ENCODE data around the gene MEMO1.
"Not testable (repeated sequence)": the region's sequence is repeated elsewhere in the genome, so short reads cannot be mapped to it uniquely, and the experiment has no call there.

The MEMO1 gene

DNA sequence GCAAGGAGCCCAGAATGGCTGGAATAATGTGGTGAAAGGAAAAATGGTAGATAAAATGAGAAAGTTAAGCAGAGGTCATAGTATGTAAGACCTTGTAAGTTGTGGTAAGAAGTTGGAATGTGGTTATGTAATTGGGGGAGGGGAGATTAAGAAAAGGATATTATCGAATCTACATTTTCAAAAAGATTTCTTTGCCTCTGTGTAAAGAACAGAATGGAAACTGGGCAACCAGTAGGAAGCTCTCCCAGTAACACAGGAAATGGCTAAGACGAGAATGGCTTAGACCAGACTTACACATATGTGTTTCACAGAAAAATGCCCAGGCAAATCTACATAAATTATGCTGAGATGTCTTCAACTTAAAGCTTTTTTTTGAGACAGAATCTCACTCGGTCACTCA lies 13.2 kb downstream of the MEMO1 start:
- DNase-seq = no peak

DNA sequence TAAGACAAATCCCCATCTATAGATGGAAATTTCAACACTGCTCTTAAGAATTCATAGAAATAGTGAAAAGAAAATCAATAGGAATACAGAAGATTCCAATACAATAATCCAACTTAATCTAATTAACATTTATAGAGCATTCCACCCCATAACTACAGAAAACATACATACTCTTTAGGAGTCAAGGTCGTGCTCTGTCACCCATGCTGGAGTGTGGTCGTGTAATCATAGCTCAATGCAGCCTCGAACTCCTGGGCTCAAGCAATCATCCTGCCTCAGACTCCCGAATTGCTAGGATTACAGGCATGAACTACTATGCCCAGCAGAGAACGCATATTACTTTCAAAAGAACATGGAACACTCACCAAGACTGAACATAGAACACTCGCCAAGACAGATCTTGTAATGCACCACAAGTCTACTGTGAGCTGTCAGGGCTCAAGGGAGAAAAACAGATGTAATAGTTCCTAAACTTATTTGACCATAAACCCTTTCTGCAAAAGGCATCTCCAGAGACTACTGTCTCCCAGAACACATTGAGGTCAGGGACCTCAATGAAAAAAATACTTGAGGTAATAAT lies 14.1 kb downstream of the MEMO1 start:
- no peak for DNase-seq

DNA sequence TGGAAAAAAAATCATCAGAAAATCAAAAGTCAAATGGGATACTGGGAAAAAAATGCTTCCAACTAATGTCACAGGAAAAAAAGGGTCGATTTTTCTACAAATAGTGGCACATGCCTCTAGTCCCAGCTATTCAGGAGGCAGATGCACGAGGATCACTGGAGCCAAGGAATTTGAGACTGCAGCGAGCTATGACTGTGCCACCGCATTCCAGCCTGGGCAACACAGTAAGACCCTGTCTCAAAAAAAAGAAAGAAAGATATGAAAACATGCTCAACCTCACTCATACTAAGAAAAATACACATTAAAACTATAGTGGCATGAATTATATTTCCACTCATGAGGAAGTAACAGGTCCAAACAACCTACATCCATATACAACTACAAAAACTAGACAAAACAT lies 17.9 kb downstream of the MEMO1 start:
- no peak for DNase-seq

DNA sequence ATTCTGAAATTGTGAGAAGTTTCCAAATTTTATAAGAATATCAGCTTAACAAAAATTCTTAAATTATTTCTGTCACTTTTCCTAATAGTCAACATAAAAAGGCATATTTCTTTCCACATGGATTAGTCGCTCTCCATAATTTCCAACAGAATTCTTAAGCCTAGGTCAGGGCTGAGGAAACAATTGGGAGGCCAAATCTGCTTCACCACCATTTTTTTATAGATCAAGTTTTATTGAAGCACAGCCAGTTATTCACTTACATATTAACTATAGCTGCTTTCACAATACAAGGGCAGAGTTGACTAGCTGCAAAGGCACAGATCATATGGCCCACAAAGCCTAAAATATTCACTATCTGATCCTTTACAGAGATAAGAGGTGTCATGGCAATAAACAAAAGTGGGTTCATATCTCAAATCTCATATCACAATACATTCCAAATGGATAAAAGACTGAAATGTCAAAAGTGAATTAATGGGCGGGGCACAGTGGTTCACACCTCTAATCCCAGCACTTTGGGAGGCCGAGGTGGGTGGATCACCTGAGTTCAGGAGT lies 18.7 kb downstream of the MEMO1 start:
- no peak for DNase-seq

DNA sequence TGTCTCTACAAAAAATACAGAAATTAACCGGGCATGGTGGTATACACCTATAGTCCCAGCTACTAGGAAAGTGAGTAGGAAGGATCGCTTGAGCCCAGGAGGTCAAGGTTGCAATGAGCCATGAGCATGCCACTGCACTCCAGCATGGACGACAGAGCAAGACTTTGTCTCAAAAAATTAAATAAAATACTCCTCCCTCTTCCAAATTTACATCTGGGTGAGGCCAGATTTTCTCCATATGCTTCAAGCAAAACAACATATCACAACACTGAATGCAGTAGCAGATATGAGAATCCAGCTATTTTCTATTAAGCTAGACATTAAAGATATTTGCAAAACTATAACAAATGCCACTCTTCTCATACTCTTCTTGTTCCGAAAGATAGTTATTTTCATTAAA lies 20.9 kb downstream of the MEMO1 start:
- DNase-seq = no peak

DNA sequence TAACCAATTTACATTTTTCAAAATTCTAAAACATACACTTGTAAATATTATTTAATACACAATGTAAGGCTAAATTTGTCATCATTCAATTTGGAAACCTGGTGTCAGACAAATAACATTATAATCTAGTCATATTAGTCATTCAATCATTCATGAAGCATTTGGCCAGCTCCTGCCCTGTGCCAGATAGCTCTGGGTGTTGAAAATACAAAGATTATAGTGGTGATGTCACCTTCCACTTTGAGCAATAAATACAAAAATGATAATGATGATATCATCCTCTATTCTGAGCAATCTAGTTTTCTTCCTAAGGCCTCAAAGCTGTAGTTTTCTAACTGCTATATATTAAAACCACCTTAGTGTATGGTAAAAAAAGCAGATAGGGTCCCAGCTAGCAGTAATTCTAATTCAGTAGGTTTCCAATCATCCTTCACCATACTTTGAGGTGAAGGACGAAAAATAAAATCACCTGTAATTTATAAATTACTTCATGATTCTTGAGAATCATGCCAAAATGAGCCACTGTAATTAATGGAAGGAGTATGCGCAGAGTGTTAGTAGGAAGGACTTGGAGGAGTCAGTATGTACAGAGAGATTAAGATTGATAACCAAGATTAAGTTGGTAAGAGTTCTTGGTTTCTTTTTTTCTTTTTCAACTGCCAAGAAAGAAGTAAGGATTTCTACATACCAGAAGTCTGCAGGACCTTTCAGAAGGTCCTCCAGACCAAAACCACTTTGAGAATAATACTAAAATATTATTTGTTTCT lies 23.2 kb downstream of the MEMO1 start:
- no peak for DNase-seq

DNA sequence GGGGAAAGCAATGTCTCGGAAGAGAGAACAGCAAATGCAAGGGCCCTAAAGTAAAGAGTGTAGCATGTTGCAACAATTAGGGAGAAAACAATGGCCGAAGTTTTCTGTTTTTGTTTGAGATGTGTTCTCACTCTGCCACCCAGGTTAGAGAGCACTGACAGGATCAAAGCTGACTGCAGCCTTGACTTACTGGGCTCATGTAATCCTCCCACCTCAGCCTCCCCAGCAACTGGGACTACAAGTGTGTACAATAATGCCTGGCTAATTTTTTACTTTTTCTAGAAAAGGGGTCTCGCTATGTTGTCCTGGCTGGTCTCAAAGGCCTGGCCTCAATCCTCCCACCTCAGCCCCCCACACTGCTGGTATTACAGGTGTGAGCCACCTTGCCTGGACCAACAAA lies 23.9 kb downstream of the MEMO1 start:
- DNase-seq = no peak

DNA sequence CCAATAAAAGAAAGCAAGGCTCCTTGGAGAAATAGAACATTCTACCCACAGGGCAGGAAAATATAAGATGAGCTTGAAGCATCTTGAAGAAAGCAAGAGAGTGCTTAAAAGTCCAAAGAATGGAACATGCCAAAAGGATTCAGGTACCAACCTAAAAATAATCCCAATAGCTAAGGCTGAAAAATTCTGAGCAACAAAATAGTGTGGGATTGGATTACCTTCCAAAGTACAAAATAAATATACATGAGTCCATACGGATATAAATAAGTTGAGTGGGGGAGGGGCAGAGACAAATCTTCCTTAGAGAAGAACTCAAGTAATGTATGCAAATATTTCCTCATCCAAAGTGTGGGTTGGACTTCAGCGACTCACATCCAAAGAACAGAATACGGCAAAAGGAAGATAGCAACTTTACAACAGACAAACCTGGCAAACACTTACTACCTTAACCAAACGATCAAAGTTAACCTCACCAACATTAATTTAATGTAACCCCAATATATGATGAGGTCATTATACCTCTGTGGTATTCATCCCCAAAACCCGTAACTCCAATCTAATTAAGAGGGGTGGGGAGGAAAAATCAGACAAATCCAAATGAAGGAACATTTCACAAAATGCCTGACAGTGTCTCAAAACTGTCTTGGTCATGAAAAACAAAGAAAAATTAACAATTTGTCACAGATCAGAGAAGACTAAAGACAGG lies 26.9 kb downstream of the MEMO1 start:
- no peak for DNase-seq

DNA sequence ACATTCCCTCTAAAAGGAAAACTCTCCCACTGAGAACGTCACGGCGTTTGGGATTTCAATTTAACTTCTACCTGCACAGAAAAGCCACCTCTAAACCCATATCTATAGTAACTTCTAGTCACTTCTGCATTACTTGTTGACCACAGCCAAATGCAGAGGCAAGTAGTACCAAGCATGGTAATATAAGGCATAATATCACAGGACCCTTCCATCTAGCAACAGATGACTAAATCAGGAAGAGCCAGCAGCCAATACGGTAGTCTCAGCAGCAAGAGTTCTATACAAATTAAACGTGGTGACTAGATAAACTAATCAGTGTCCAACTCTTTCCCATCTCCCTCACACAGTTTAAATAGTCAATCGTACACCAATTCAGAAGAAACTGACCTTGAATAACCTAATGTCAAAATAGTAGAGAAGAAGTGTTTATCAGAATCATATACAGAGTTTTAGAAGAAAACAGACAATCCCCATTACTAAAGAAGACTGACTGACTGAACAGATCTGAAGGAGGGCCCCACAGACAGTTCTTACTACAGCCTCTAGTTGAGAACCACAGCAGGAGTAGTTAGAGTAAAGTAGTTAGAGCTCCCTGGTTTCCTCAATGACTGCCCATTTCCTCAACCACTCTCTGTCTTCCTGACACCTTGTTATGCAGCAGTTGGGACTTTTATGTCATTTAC lies 30.0 kb downstream of the MEMO1 start:
- no peak for DNase-seq

DNA sequence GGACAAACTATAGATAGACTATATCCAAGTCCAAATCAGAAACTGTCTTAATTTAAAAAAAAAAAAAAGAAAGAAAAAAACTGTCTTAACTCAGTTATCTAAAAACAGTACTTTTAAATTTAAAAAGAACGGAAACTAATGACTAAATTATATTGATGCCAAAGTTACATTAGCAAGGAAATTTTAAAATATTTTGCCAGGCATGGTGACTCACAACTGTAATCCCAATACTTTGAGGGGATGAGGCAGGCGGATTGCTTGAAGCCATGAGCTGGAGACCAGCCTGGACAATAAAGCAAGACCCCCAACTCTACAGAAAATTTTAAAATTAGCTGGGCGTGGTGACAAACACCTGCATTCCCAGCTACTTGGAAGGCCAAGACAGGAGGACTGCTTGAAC lies 30.9 kb downstream of the MEMO1 start:
- no peak for DNase-seq

DNA sequence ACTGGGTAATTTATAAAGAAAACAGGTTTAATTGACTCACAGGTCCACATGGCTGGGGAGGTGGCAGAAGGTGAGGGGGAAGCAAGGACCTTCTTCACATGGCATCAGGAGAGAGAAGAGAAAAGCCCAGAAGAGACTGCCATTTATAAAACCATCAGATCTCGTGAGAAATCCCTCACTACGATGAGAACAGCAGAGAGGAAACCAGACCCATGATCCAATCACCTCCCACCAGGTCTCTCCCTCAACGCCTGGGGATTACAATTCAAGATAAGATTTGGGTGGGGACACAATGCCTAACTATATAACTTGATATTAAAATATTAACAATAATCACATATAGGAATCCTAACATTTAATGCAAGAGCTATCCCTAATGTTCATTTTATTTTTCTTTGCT lies 31.8 kb downstream of the MEMO1 start:
- DNase-seq = no peak

DNA sequence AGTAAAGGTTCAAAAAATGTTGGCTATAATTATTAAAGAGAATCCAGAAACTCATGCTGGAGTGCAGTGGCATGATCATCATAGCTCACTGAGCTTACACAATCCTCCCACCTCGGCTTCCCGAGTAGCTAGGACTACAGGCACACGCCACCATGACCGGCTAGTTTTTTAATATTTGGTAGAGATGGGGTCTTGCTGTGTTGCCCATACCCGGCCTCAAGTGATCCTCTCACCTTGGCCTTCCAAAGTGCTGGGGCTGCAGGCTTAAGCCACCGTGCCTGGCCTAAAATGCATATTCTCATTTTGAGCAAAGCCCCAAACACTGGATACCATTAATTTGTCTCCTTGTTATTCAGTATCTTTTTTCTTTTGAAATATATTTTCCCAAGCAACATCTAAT lies 32.4 kb downstream of the MEMO1 start:
- DNase-seq = no peak

DNA sequence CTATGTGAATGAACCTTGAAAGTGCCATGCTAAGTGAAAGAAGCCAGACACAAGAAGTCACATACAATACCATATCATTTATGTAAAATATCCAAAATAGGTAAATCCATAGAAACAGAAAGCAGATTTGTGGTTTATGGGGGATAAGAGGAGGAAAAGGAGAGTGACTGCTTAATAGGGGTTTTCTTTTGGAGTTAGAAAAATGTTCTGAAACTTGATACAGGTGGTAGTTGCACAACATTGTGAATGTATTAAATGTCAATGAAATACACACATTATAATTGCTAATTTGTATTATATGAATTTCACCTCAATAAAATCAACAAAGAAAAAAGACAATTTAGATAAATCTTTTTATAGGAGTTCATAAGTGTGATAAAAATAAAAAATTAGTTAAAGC lies 37.1 kb downstream of the MEMO1 start:
- DNase-seq = no peak

DNA sequence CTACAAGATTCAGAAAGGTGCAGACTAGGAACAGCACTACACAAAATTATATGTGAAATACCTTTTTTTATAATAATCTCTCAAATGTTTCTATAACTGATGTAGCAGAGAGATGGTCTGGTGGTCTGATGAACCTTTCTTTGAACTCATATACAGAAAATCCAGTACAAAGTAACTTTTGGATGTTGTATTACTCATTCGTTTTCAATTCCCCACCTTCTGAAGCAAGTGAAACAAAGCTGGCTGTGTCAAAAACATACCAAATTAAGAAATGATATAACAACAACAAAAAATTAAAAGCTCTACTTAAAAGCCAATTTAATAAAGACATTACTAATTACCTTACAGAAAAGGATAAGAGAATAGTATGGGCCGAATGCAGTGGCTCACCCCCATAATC lies 38.7 kb downstream of the MEMO1 start:
- DNase-seq = no peak

DNA sequence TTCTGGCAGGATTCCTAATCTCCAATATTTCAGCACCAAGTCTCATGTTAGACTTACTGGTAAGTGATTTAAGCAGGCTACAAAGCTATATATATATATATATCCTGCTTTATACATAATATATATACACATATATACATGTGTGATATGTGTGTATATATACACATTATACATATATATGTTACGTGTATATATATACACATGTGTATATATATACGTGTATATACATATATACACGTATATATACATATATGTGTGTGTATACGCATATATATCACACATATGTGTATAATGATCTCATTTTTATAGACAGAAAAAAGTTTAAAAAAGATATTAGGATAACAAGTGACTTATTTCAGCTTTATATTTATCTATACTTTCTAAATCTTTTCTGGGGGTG lies 41.6 kb downstream of the MEMO1 start:
- DNase-seq = no peak

DNA sequence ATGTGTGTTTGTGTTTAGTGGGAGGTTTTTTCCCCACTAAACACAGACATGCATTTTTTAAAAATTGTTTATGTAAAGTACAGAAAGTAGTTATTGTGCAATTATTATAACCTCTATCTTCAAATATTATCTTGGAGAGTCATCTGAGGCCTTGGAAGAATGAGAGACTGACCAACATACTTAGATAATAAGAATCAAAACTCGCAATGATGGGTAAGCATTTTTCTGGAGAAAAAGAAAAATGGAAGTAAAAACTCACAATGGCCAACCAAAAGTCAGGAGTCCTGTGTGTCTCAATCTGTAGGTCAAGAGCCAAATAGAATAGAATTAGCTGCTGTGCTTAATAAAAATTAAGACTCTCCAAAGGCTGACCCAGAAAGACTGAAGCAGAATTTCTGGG lies 43.0 kb downstream of the MEMO1 start:
- DNase-seq = no peak

DNA sequence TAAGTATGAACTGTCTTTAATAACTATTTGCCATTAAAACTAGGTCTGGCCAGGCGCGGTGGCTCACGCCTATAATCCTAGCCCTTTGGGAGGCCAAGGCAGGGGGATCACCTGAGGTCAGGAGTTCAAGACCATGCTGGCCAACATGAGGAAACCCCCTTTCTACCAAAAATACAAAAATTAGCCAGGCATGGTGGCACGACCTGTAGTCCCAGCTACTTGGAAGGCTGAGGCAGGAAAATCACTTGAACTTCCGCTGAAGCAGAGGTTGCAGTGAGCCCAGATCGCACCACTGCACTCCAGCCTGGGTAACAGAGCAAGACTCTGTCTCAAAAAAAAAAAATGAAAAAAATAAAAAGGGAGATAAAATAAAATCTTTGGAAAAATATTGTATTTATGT lies 44.4 kb downstream of the MEMO1 start:
- DNase-seq = not testable (repeated sequence)

DNA sequence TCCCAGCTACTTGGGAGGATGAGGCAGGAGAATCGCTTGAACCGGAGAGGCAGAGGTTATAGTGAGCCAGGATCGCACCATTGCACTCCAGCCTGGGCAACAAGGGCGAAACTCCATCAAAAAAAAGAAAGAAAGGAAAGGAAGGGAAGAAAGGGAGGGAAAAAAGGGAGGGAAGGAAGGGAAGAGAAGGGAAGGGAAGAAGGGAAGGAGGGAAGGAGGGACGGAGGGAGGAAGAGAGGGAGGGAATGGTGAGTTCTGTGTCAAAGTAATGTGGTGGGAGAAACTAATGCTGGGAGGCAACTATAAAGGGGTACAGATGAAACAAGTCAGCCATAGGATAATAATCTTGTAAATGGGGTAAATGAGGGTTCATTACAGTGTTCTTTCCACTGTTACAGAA lies 45.7 kb downstream of the MEMO1 start:
- DNase-seq = no peak

DNA sequence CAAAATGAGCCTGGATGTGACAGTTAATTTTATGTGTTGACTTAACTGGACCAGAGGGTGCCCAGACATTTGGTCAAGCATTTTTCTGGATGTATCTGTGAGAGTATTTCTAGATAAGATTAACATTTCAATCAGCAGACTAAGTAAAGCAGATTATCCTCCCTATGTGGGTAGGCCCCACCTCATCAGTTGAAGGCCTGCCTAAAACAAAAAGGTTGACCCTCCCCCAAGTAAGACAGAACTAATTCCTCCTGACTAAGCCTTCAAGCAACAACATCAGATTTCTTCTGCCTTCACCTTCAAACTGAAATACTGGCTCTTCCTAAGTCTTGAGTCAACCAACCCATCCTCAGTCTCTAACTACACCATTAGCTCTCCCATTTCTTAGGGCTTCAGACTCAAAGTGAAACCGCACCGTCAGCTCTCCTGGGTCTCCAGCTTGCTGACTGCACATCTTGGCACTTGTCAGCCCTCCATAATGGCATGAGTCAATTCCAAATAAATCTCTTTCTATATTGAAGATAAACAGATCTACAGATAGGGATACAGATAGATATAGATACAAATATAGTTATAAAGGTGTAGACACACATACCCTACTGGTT lies 47.9 kb downstream of the MEMO1 start:
- no peak for DNase-seq

DNA sequence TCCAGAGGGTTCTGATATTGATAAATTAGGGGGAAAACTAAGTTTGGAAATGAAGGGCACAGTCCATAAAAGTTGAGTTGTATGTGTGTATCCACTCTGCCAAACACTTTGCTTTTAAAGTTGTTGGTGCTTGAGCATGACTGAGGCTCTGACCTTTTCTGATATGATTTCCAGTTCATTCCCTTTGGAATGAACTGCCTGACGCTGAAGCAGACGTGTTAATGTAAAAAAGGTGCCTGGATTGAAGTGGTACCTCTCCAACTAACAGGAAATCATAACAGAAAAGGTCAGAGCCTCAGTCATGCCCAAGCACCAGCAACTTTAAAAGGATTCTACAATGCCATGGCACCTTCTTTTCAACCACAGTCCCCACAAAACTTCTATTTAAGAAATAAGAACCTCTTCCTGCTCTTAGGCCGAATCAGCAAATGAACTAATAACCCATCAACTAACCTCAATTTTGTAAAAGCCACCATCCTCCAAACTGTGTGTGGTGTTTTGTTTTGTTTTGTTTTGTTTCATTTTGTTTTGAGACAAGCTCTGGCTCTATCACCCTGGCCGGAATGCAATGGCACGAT lies 52.6 kb downstream of the MEMO1 start:
- DNase-seq = no peak

DNA sequence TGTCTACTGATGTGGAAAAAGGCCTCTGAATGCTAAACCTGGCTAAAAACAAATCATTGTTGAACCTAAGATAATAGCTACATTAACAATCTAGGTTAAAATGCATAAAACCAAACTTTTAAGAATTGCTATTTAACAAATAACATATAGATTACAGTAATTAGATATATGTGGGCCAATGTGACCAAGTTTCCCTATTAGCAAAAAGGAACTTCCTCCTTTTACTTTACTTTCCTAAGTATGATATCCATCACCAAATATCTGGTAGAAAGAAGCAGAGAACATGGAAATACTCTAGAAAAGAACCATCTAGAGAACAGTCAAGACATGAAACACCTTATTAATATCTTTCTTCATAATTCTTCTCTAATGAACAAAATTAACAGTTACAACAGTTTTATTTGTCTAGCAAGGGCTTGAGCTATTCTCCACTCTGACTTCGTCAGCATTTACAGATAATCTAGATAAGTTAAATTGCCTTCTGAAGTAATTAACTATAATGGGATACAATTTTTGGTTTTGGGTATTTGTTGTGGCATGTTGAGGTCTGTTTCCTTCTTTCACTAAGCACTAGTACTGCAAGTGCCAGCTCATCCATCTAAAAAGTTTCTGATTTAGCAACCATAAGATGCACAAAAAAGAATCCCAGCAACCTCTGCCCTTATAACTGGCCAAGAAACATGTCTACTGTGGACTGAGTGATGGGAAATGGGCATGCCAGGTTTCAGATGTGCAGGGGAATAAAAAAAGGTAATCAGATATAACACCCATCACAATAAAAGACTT lies 53.3 kb downstream of the MEMO1 start:
- no peak for DNase-seq

DNA sequence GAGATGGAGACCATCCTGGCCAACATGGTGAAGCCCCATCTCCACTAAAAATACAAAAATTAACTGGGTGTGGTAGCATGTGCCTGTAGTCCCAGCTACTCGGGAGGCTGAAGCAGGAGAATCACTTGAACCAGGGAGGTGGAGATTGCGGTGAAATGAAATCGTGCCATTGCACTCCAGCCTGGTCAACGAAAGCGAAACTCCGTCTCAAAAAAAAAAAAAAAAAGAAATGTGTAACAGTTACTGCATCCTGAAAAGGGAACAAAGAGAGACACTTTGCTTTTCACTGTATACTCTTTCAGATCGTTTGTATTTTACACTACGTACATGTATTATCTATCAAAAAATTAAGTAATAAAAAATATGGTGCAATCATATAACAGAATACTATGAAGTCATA lies 53.9 kb downstream of the MEMO1 start:
- DNase-seq = not testable (repeated sequence)
